Urinary bladder (tissue), 4 donors: ENCODE data around the gene IQSEC3. TPM values are rescaled to one million over a fixed set of nuclear protein-coding genes. Genes with fewer than 3 reads are reported as not detected.

Experiments
- DNase-seq: peaks from one replicate; pipeline ENCODE4 v3.0.0-alpha.2; 2015; ENCODE audit errors: extremely low spot score
- H3K27ac ChIP-seq: one replicate; pipeline ENCODE4 v1.5.1; 2013; ENCODE audit warnings: low read depth, mild to moderate bottlenecking, moderate library complexity
- H3K36me3 ChIP-seq: one replicate; pipeline ENCODE4 v1.6.1; 2013; ENCODE audit warnings: mild to moderate bottlenecking, moderate library complexity; ENCODE audit not compliant: insufficient read depth
- H3K4me1 ChIP-seq: one replicate; pipeline ENCODE4 v1.6.1; 2013; ENCODE audit warnings: mild to moderate bottlenecking, moderate library complexity; ENCODE audit not compliant: insufficient read depth
- H3K4me3 ChIP-seq: one replicate; pipeline ENCODE4 v1.5.1; 2013; ENCODE audit warnings: low read depth, low read length
- WGBS: extraction: QIAGEN DNeasy Blood & Tissue Kit; methylation state at CpG from one replicate; pipeline ENCODE4 v1.1.7; 2013; 5-methylcytosine and 5-hydroxymethylcytosine counted together
- polyA plus RNA-seq: library from polyadenylated mRNA; stranded (reverse); fragments of 200-250 nt; gene quantifications from one replicate; pipeline ENCODE4 v1.2.3, GENCODE V29; 2013
- total RNA-seq: library from RNA; depleted of rRNA; stranded (reverse); fragments of >200 nt; gene quantifications from one replicate; pipeline ENCODE4 v1.2.3, GENCODE V29; 2014
- donor health status: healthy with polysubstance abuse.
- donor health status: healthy.

IQSEC3 gene
- total and polyA plus RNA-seq, 2 donors, result 0.60 to 1.5 TPM

- WGBS, result 58% methylated on average over 7 of the region's 7 CpGs
- H3K4me3 ChIP-seq, result no peak overlapping the region
- no peak overlapping the region for H3K27ac ChIP-seq
- no peaks in the 10 kb centered on the region for H3K4me1 ChIP-seq
- no peak for DNase-seq
- no peaks in the 10 kb centered on the region for H3K36me3 ChIP-seq
Measured at GRCh38 chr12:102879-103168, 36.3 kb downstream of the IQSEC3 start.

DNA sequence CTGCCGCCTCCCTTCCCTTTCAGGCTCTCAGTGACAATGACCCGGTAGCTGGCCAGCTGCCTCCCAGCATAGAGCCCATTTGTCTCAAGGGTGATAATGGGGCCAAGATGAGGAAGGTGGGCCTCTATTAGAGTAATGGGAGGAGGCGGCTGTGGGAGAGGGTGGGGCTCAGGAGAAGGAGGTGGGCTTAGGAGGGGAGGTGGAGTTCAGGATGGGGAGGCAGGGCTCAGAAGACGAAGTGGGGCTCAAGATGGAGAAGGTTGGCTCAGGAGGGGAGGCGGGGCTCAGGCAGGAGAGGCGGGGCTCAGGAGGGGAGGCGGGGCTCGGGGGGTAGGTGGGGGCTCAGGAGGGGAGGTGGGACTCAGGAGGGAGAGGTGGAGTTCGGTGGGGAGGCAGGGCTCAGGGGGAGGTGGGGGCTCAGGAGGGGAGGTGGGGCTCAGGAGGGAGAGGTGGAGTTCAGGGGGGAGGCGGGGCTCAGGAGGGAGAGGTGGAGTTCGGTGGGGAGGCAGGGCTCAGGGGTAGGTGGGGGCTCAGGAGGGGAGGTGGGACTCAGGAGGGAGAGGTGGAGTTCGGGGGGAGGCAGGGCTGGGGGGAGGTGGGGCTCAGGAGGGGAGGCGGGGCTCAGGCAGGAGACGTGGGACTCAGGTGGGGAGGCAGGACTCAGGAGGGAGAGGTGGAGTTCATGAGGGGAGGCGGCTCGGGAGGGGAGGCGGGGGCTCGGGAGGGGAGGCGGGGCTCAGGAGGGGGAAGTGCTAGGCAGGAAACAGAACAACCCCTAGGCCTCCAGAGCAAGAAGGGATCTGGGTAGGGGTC lies 36.8 kb downstream of the IQSEC3 start:
- WGBS, result 69% methylated on average over 18 of the region's 19 CpGs
- DNase-seq, result no peak
- H3K4me3 ChIP-seq, result no peak overlapping the region

DNA sequence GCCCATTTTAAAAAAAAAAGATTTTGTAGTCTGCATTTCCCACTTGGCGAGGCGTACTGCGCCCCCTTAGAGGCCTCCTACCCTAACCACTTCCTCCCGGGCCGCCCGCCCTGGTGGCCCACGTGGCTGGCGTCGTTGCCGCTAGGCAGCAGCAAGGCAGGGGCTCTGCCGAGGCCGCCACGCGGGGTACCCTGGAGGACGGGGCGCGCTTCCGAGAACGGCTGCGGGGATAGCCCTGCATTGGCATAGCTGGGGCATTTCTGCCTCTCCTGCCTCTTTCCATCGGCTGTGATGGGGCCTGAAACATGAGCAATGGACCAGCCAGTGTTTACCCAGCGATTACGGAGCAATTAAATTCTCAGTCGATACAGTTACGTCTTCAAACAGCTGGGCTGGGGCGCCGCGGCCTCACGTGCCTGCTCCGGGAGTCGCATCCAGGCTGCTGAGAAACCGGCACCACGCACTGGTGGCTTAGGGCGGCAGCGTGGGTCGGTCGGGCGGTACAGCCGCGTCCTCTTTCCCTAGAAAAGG lies 38.0 kb downstream of the IQSEC3 start:
- 34% methylated on average over 40 of the region's 40 CpGs for WGBS

More for the DNA sequence above, 36.8 kb downstream of the IQSEC3 start:
- Histone ChIP-seq H3K27ac (no peak overlapping the region), H3K4me1 (no peaks in the 10 kb centered on the region), H3K36me3 (no peaks in the 10 kb centered on the region)

DNA sequence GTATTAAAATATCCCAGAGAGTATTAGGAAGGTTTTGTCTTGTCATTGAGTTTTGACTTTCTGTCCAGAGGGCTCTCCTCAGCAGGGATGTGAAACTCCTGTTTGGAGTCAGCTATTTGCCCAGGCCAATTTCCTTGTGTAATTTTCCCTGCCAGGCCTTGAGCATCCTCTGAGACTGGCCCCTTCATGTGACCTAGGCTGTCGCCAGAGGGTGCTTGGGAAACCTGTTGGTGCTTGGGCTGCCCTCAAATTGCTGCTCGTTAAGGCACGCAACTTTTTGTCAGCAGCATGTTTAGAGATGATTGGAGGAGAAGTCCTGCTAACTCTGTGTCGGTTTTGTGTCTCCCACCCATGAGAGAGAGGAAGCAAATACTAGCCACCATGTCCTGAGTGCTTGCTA lies 39.1 kb downstream of the IQSEC3 start:
- H3K4me3 ChIP-seq, result no peak overlapping the region
- DNase-seq, result no peak
- H3K4me1 ChIP-seq, result no peaks in the 10 kb centered on the region
- no peaks in the 10 kb centered on the region for H3K36me3 ChIP-seq
- no peak overlapping the region for H3K27ac ChIP-seq
- 76% methylated on average over 4 of the region's 4 CpGs for WGBS

More for the DNA sequence above, 38.0 kb downstream of the IQSEC3 start:
- no peak overlapping the region for H3K4me3 ChIP-seq
- no peak for DNase-seq
- no peaks in the 10 kb centered on the region for H3K4me1 ChIP-seq
- no peaks in the 10 kb centered on the region for H3K36me3 ChIP-seq
- no peak overlapping the region for H3K27ac ChIP-seq

DNA sequence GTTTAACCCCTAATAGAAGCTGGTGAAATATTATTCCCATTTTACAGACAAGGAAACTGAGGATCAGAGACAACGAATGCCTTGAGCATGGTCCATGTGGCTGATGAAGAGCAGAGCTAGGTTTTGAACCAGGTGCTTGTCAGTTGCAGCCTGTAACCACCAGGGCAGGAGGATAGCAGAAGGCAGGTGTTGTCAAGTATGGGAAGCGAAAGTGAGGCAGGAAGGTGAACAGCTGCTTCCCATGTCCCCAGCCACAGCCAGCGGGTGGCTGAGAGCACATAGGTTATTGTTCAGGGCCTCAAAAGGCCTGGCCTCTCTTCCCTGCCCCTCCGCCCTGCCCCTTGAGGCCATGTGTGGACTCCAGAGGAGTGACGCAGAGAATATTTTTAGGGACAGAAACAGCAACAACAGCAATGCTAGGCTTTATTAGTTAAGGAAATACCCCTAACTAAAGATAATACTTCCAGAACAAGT lies 39.6 kb downstream of the IQSEC3 start:
- no peak for DNase-seq
- Histone ChIP-seq H3K36me3 (no peaks in the 10 kb centered on the region), H3K4me3 (no peak overlapping the region), H3K27ac (no peak overlapping the region), H3K4me1 (no peaks in the 10 kb centered on the region)
- WGBS, result 72% methylated on average over 5 of the region's 5 CpGs

DNA sequence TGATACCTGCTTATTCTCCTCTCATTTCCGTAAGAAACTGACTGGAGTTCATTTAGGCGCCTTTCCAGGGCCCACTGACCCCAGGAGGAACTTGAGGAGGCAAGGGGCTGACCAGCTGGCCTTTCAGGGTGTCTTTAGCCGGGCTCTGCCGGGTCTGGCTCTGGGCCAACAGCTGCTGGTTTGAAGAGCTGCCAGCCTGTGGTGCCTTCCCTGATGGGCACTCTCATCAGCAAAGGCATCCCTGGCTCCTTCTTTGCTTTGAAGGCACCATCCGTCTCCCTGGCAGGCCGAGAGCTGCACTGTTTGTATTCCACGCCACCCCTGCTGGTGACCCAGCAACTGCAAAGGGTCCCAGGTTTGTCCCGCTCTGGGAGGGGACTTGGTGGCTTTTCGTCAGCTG lies 42.0 kb downstream of the IQSEC3 start:
- H3K4me3 ChIP-seq, result no peak overlapping the region
- no peak for DNase-seq
- H3K36me3 ChIP-seq, result no peaks in the 10 kb centered on the region
- no peaks in the 10 kb centered on the region for H3K4me1 ChIP-seq
- H3K27ac ChIP-seq, result no peak overlapping the region
- WGBS, result 65% methylated on average over 9 of the region's 9 CpGs

DNA sequence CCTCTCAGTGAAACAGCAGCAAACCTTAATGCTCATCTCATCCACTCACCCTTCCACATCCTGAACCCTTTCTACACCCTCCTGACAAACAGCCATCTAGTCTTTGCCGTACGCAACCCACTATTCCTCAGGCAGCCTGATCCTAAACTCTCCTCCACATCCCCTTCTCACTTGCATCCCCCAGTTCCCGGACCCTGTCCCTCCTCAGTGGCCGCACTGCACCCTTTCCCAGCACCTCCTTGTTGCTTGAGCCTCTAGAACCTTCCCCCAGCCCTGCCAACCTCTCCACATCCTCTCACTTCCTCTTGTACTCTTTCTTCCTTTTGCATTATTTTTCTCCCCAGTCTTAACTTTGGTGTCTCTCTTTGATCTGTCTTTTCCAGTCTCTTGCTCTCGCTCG lies 42.9 kb downstream of the IQSEC3 start:
- H3K4me3 ChIP-seq, result no peak overlapping the region
- H3K4me1 ChIP-seq, result no peaks in the 10 kb centered on the region
- no peak for DNase-seq
- no peaks in the 10 kb centered on the region for H3K36me3 ChIP-seq
- no peak overlapping the region for H3K27ac ChIP-seq
- WGBS, result 57% methylated on average over 6 of the region's 6 CpGs

DNA sequence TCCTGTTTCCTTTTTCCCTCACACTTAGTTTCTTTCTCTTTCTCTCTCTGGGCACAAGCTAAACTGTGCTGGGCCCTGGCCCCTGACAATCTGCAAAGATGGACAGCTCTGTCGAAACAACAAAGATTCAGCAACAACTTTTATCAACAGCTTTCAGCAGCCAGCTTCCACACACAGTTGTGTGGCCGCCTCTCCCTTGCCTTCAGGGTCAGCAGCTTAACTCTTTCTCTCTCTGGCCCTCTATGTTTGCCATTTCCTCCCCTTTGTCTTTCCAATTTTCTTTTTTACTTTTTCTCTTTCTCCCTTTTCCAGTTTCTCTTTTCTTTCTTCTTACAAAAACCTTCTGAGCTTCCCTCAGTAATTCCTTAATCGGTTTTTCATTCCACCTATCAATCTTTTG lies 43.3 kb downstream of the IQSEC3 start:
- Histone ChIP-seq H3K4me1 (no peaks in the 10 kb centered on the region), H3K4me3 (no peak overlapping the region), H3K27ac (no peak overlapping the region), H3K36me3 (no peaks in the 10 kb centered on the region)
- DNase-seq, result no peak
- 64% methylated on average over 3 of the region's 3 CpGs for WGBS

- 45% methylated on average over 11 of the region's 11 CpGs for WGBS
- Histone ChIP-seq H3K4me1 (no peaks in the 10 kb centered on the region), H3K4me3 (no peak overlapping the region), H3K36me3 (no peaks in the 10 kb centered on the region), H3K27ac (no peak overlapping the region)
- peak; percentile 39 for DNase-seq
Measured at GRCh38 chr12:111699-112493, 45.3 kb downstream of the IQSEC3 start.

DNA sequence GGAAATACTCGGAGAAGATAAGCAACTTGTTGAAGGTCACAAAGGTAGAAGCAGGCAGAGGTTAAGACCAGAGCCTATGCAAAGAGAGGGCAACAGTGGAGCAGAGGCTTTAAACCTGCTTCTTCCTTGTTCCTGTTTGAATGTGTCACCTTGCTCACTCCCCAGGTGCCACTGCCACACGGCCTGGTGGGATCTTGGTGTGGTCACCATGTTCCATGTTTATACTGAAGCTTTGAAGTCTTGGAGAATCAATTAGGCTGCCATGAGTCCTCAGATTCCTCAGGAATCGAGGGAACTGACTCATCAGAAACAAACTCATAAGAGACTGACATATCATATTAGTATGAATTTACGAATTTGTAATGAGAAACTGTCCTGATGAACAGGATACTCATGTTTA lies 46.8 kb downstream of the IQSEC3 start:
- no peaks in the 10 kb centered on the region for H3K4me1 ChIP-seq
- H3K27ac ChIP-seq, result no peak overlapping the region
- 71% methylated on average over 4 of the region's 4 CpGs for WGBS
- no peak for DNase-seq
- no peak overlapping the region for H3K4me3 ChIP-seq
- H3K36me3 ChIP-seq, result no peaks in the 10 kb centered on the region

- 54% methylated on average over 4 of the region's 4 CpGs for WGBS
- Histone ChIP-seq H3K4me1 (no peaks in the 10 kb centered on the region), H3K36me3 (no peaks in the 10 kb centered on the region)
Measured at GRCh38 chr12:114626-115211, 48.2 kb downstream of the IQSEC3 start.

GRCh38 chr12:115518-115917 lies 49.0 kb downstream of the IQSEC3 start:
- no peaks in the 10 kb centered on the region for H3K4me1 ChIP-seq
- no peak overlapping the region for H3K27ac ChIP-seq
- no peaks in the 10 kb centered on the region for H3K36me3 ChIP-seq
- H3K4me3 ChIP-seq, result no peak overlapping the region
- no peak for DNase-seq
- 74% methylated on average over 5 of the region's 5 CpGs for WGBS

More at GRCh38 chr12:114626-115211, 48.2 kb downstream of the IQSEC3 start:
- DNase-seq, result no peak
- H3K27ac ChIP-seq, result no peak overlapping the region
- H3K4me3 ChIP-seq, result no peak overlapping the region

DNA sequence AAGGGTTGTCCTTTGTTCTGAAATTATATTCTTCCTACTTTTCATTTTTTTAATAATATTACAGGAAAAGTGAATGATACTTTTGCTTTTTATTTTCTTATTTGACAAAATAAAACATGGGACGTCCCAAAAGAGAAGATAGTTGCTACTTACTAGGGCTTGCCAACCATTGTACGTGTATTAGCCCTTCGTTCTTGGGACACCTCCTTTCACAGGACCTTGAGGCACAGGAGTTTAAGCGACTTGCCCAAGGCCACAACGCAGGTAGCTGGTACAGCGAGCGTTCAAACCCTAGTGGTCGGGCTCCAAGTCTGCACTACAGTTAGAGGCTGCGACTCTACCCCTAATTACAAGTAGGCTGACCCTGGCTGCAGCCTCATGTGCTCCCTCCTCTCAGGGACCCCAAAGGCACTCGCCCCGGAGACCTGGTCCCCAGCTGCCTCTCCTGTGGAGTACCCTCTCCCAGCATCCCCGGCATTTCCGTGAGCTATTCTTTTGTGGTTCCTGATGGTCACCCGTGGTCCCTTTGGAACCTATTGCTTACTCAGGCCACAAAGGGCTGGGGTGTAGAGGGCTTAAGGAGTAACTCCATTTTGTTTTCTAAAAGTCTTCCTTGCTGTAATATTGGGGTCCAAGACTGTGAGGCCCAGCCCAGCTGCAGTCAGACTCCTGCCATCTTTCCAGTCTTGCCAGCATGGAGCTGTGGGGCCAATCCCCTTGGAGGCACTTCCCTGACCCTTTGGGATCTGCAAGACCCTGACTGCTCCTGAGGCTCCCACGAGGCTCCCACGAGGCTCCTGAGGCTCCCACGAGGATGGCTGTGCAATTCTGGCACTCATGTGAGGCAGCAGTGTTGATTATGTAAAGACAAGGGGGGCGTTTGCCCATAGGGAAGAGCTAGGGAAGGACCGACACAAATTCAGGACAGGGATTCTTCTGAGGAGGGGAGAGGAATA lies 49.7 kb downstream of the IQSEC3 start:
- H3K27ac ChIP-seq, result no peak overlapping the region
- H3K4me1 ChIP-seq, result no peaks in the 10 kb centered on the region
- 80% methylated on average over 19 of the region's 19 CpGs for WGBS
- no peak overlapping the region for H3K4me3 ChIP-seq
- no peaks in the 10 kb centered on the region for H3K36me3 ChIP-seq
- DNase-seq, result no peak
